HepG2 (cell line): Measurements from ENCODE around the gene SBNO2. TPM values are rescaled to one million over a fixed set of nuclear protein-coding genes. Genes with fewer than 3 reads are reported as not detected.

Experiments
- BHLHE40 ChIP-seq: IDR thresholded peaks from 2 replicates; pipeline ENCODE4 v1.6.1; 2011; ENCODE audit warnings: low read length, improper control_type of control experiment
- EEA1 ChIP-seq: sonication (generic); formaldehyde crosslinking; IDR thresholded peaks from 2 replicates; pipeline ENCODE4 v1.5.1; 2020; ENCODE audit warnings: mild to moderate bottlenecking, missing genetic modification reagents, borderline replicate concordance
- ELF4 ChIP-seq: sonication (generic); formaldehyde crosslinking; IDR thresholded peaks from 2 replicates; pipeline ENCODE4 v1.5.0; 2020; ENCODE audit warnings: missing genetic modification reagents, mild to moderate bottlenecking, moderate library complexity, borderline replicate concordance
- FLYWCH1 ChIP-seq: sonication (generic); formaldehyde crosslinking; IDR thresholded peaks from 2 replicates; pipeline ENCODE4 v1.8.1; 2023; ENCODE audit warnings: mild to moderate bottlenecking, missing genetic modification reagents
- FOSL1 ChIP-seq: sonication (generic); formaldehyde crosslinking; IDR thresholded peaks from 2 replicates; pipeline ENCODE4 v1.9.0; 2021; ENCODE audit warnings: missing genetic modification reagents, borderline replicate concordance
- FOXK2 ChIP-seq: fragments of 450-650 bp; IDR thresholded peaks from 2 replicates; pipeline ENCODE4 v1.6.1; 2016
- GATAD1 ChIP-seq: IDR thresholded peaks from 2 replicates; pipeline ENCODE4 v1.6.1; 2016; ENCODE audit warnings: missing genetic modification reagents, missing compliant biosample characterization
- GZF1 ChIP-seq: sonication (generic); formaldehyde crosslinking; IDR thresholded peaks from 2 replicates; pipeline ENCODE4 v1.5.1; 2020; ENCODE audit warnings: mild to moderate bottlenecking, missing genetic modification reagents
- HES4 ChIP-seq: sonication (generic); formaldehyde crosslinking; IDR thresholded peaks from 2 replicates; pipeline ENCODE4 v1.9.0; 2021; ENCODE audit warnings: mild to moderate bottlenecking, missing genetic modification reagents, borderline replicate concordance
- HOXA9 ChIP-seq: sonication (generic); formaldehyde crosslinking; IDR thresholded peaks from 2 replicates; pipeline ENCODE4 v1.8.1; 2022; ENCODE audit warnings: missing genetic modification reagents, mild to moderate bottlenecking, moderate library complexity, borderline replicate concordance
- MAFK ChIP-seq, 2 experiments: IDR thresholded peaks in 1 of 2; conservative IDR thresholded peaks in 1 of 2; 2 replicates each; pipeline ENCODE4 v1.6.1; 2011; ENCODE audit warnings: improper control_type of control experiment in 2 of 2, low read length in 2 of 2
- NCOA5 ChIP-seq: sonication (generic); formaldehyde crosslinking; IDR thresholded peaks from 2 replicates; pipeline ENCODE4 v1.4.0; 2020; ENCODE audit warnings: missing genetic modification reagents
- NKX3-1 ChIP-seq: sonication (generic); formaldehyde crosslinking; IDR thresholded peaks from 2 replicates; pipeline ENCODE4 v1.5.0; 2020; ENCODE audit warnings: missing genetic modification reagents
- PHF20 ChIP-seq: sonication (generic); formaldehyde crosslinking; IDR thresholded peaks from 2 replicates; pipeline ENCODE4 v1.5.0; 2020; ENCODE audit warnings: mild to moderate bottlenecking, missing genetic modification reagents
- PRDM10 ChIP-seq: sonication (generic); formaldehyde crosslinking; IDR thresholded peaks from 2 replicates; pipeline ENCODE4 v1.4.0; 2020; ENCODE audit warnings: low read depth, missing genetic modification reagents
- SKIL ChIP-seq: sonication (generic); formaldehyde crosslinking; IDR thresholded peaks from 2 replicates; pipeline ENCODE4 v1.8.0; 2022; ENCODE audit warnings: missing genetic modification reagents, mild to moderate bottlenecking, moderate library complexity, borderline replicate concordance
- SMARCE1 ChIP-seq: fragments of 450-650 bp; IDR thresholded peaks from 2 replicates; pipeline ENCODE4 v1.6.1; 2017; ENCODE audit warnings: borderline replicate concordance
- YY1 ChIP-seq: IDR thresholded peaks from 2 replicates; pipeline ENCODE4 v1.6.1; 2011; ENCODE audit warnings: low read length, low read depth, moderate library complexity, mild to moderate bottlenecking; ENCODE audit not compliant: insufficient read depth, insufficient replicate concordance
- ZBTB8A ChIP-seq: sonication (generic); formaldehyde crosslinking; IDR thresholded peaks from 2 replicates; pipeline ENCODE4 v1.4.0; 2020; ENCODE audit warnings: mild to moderate bottlenecking, low read depth, missing genetic modification reagents, borderline replicate concordance
- ZMAT5 ChIP-seq: sonication (generic); formaldehyde crosslinking; IDR thresholded peaks from 2 replicates; pipeline ENCODE4 v1.5.0; 2020; ENCODE audit warnings: mild to moderate bottlenecking, low read depth, missing genetic modification reagents, borderline replicate concordance
- ZNF570 ChIP-seq: sonication (generic); formaldehyde crosslinking; IDR thresholded peaks from 2 replicates; pipeline ENCODE4 v1.4.0; 2020; ENCODE audit warnings: mild to moderate bottlenecking, missing genetic modification reagents, borderline replicate concordance
- ZNF883 ChIP-seq: sonication (generic); formaldehyde crosslinking; IDR thresholded peaks from 2 replicates; pipeline ENCODE4 v1.5.1; 2020; ENCODE audit warnings: mild to moderate bottlenecking, missing genetic modification reagents; ENCODE audit errors: not compliant biosample characterization
- polyA plus RNA-seq, 8 experiments: library from polyadenylated mRNA; depleted of rRNA in 3 of 8; stranded (reverse) in 7 of 8; unstranded in 1 of 8; fragments of >200 nt; fragmentation: Illumina TruSeq in 4 of 8; extraction: Trizol in 4 of 8; gene quantifications; 2 replicates each; pipeline versions ENCODE4 v1.2.1 to v1.2.3, GENCODE V29; 2011 to 2016; ENCODE audit warnings: low read depth in 4 of 8, missing spikeins in 1 of 8, mixed read lengths in 1 of 8; ENCODE audit not compliant: insufficient read depth in 1 of 8
- total RNA-seq, 5 experiments: library from RNA; depleted of rRNA; stranded (reverse); fragments of >200 nt; fragmentation: Illumina TruSeq; extraction: Trizol; gene quantifications; 2 replicates each; pipeline ENCODE4 v1.2.3, GENCODE V29; 2016; ENCODE audit warnings: low read depth in 1 of 5
- TF ChIP-seq, protein P1 (sequence below): sonication (generic); formaldehyde crosslinking; IDR thresholded peaks from 2 replicates; pipeline ENCODE4 v1.8.1; 2023; ENCODE audit warnings: mild to moderate bottlenecking, missing genetic modification reagents, borderline replicate concordance

SBNO2 gene
- total and polyA plus RNA-seq, 2 of the 13 experiments (the other 11 are each of a cell fraction or from before 2014, with no cell fraction given), result 8.6 to 10.4 TPM

- TF ChIP-seq SKIL (no peak; the same call in 1 of the 2 replicates), BHLHE40 (peak; percentile 42), NCOA5 (CRISPR knock-in tag) (no peak), ZNF883 (CRISPR knock-in tag) (no peak), HOXA9 (CRISPR knock-in tag) (no peak), ELF4 (CRISPR knock-in tag) (no peak), MAFK (conservative IDR thresholded peaks at IDR 0.05 in 1 of 2, IDR thresholded peaks at IDR 0.05 in 1 of 2; ENCODE audit: low read length in 2 of 2) (no peak), GATAD1 (peak; percentile 78; the same call in 1 of the 2 replicates), HES4 (CRISPR knock-in tag) (no peak), PRDM10 (CRISPR knock-in tag) (peak; percentile 76), NKX3-1 (CRISPR knock-in tag) (no peak), SMARCE1 (no peak), YY1 (peak; percentile 95), EEA1 (CRISPR knock-in tag) (no peak), FLYWCH1 (no peak), ZNF570 (CRISPR knock-in tag) (no peak), ZBTB8A (CRISPR knock-in tag) (no peak), FOSL1 (CRISPR knock-in tag) (no peak), ZMAT5 (CRISPR knock-in tag) (no peak), FOXK2 (peak; percentile 71; the same call in 1 of the 2 replicates), GZF1 (no peak), PHF20 (peak; percentile 41; the same call in 1 of the 2 replicates)
- TF ChIP-seq, protein P1, sequence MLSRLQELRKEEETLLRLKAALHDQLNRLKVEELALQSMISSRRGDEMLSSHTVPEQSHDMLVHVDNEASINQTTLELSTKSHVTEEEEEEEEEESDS (CRISPR knock-in tag), result no peak; the same call in 1 of the 2 replicates
These were observed 31.3 kb upstream of the SBNO2 start, which contains the start of gene STK11 (continued) for GRCh38 chr19:1205114-1206099.
